OCI-LY3 (cell line): Measurements from ENCODE around the gene CRTAP.
"Not testable (repeated sequence)": the region's sequence is repeated elsewhere in the genome, so short reads cannot be mapped to it uniquely, and the experiment has no call there.

Experiments used
- H2AFZ ChIP-seq: fragments of 200-600, 300-600 bp; shearing (Covaris generic); 2 replicates; pipeline ENCODE4 v1.6.0; 2014; ENCODE audit warnings: antibody characterized with exemption, low read depth, low read length
- H3K27ac ChIP-seq: fragments of 200-600, 300-600 bp; sonication (generic); 2 replicates; pipeline ENCODE4 v1.5.1; 2014; ENCODE audit warnings: mild to moderate bottlenecking, low read length, moderate library complexity, mixed read lengths
- H3K27me3 ChIP-seq: fragments of 200-600, 300-600 bp; sonication (generic); 2 replicates; pipeline ENCODE4 v1.6.1; 2014; ENCODE audit warnings: low read depth, low read length, mixed read lengths
- H3K36me3 ChIP-seq: fragments of 200-600, 300-600 bp; sonication (generic); replicated peaks from 2 replicates; pipeline ENCODE3; 2014; ENCODE audit warnings: low read depth, low read length, mixed read lengths
- H3K4me1 ChIP-seq: fragments of 300-600, 200-600 bp; sonication (generic); 2 replicates; pipeline ENCODE4 v1.6.1; 2014; ENCODE audit warnings: low read length, mixed read lengths
- H3K4me2 ChIP-seq: fragments of 200-600, 300-600 bp; sonication (generic); 2 replicates; pipeline ENCODE4 v1.6.1; 2014; ENCODE audit warnings: low read length, mixed read lengths
- H3K4me3 ChIP-seq: fragments of 300-600, 200-600 bp; sonication (generic); 2 replicates; pipeline ENCODE4 v1.5.1; 2014; ENCODE audit warnings: antibody characterized with exemption, mild to moderate bottlenecking, low read length, moderate library complexity
- H3K79me2 ChIP-seq: fragments of 300-600, 200-600 bp; shearing (Covaris generic); 2 replicates; pipeline ENCODE4 v1.6.1; 2014; ENCODE audit warnings: mild to moderate bottlenecking, low read length, mixed read lengths
- H3K9ac ChIP-seq: fragments of 300-600, 200-600 bp; shearing (Covaris generic); 2 replicates; pipeline ENCODE4 v1.6.0; 2014; ENCODE audit warnings: mild to moderate bottlenecking, low read length, moderate library complexity
- H3K9me3 ChIP-seq: fragments of 200-600, 300-600 bp; shearing (Covaris generic); 2 replicates; pipeline ENCODE4 v1.6.1; 2014; ENCODE audit warnings: low read length, mixed read lengths; ENCODE audit not compliant: insufficient read depth
- H4K20me1 ChIP-seq: fragments of 200-600, 300-600 bp; sonication (generic); 2 replicates; pipeline ENCODE4 v1.6.1; 2016; ENCODE audit warnings: low read length, mixed read lengths; ENCODE audit not compliant: insufficient read depth
- CTCF ChIP-seq: fragments of 200-600, 300-600 bp; sonication (generic); IDR thresholded peaks from 2 replicates; pipeline ENCODE4 v1.5.1; 2014; ENCODE audit warnings: antibody characterized with exemption, low read length, low read depth
- EZH2phosphoT487 ChIP-seq: fragments of 200-600 bp; shearing (Covaris generic); IDR thresholded peaks from 2 replicates; pipeline ENCODE4 v1.6.1; 2018; ENCODE audit warnings: antibody characterized with exemption, mixed run types, low read depth

The CRTAP gene

GRCh38 chr3:33137691-33138090, 23.9 kb downstream of the CRTAP start:
- H3K4me2 ChIP-seq, result no peak overlapping the region
- no peaks in the 10 kb centered on the region for H3K79me2 ChIP-seq
- no peak overlapping the region for H2AFZ ChIP-seq
- TF ChIP-seq CTCF, result no peak
- TF ChIP-seq EZH2phosphoT487, result no peak
- H3K9ac ChIP-seq, result no peak overlapping the region
- H3K4me1 ChIP-seq, result peaks cover 7% of the 10 kb centered on the region
- H3K9me3 ChIP-seq, result no peaks in the 10 kb centered on the region
- H3K36me3 ChIP-seq, result peaks cover 10% of the 10 kb centered on the region
- no peaks in the 10 kb centered on the region for H4K20me1 ChIP-seq
- no peaks in the 10 kb centered on the region for H3K27me3 ChIP-seq
- H3K4me3 ChIP-seq, result no peak overlapping the region
- no peak overlapping the region for H3K27ac ChIP-seq

GRCh38 chr3:33139006-33139623, 25.3 kb downstream of the CRTAP start:
- H3K4me2 ChIP-seq, result peak overlapping the region; percentile 34
- not testable (repeated sequence) for H3K27ac ChIP-seq, H3K9me3 ChIP-seq, H3K4me1 ChIP-seq, H2AFZ ChIP-seq, H3K79me2 ChIP-seq, H3K27me3 ChIP-seq, H3K4me3 ChIP-seq, H3K36me3 ChIP-seq, H4K20me1 ChIP-seq, H3K9ac ChIP-seq

GRCh38 chr3:33139996-33140395, 26.2 kb downstream of the CRTAP start:
- Histone ChIP-seq H3K9me3 (no peaks in the 10 kb centered on the region), H3K4me1 (peaks cover 7% of the 10 kb centered on the region), H3K9ac (no peak overlapping the region), H3K27ac (no peak overlapping the region), H4K20me1 (no peaks in the 10 kb centered on the region), H2AFZ (no peak overlapping the region), H3K27me3 (no peaks in the 10 kb centered on the region), H3K4me2 (no peak overlapping the region), H3K79me2 (no peaks in the 10 kb centered on the region), H3K36me3 (peaks cover 5% of the 10 kb centered on the region), H3K4me3 (no peak overlapping the region)
- TF ChIP-seq CTCF (no peak), EZH2phosphoT487 (no peak)

- H4K20me1 ChIP-seq, result no peaks in the 10 kb centered on the region; the same call in 1 of the 2 replicates
Observed at GRCh38 chr3:33141006-33141405, 27.2 kb downstream of the CRTAP start.

More at GRCh38 chr3:33141006-33141405, 27.2 kb downstream of the CRTAP start:
- peaks cover 7% of the 10 kb centered on the region for H3K4me1 ChIP-seq
- TF ChIP-seq EZH2phosphoT487, result no peak
- no peak for TF ChIP-seq CTCF
- no peaks in the 10 kb centered on the region for H3K27me3 ChIP-seq
- no peak overlapping the region for H3K4me3 ChIP-seq
- H2AFZ ChIP-seq, result no peak overlapping the region
- peaks cover 2% of the 10 kb centered on the region for H3K36me3 ChIP-seq
- H3K9ac ChIP-seq, result no peak overlapping the region
- H3K4me2 ChIP-seq, result no peak overlapping the region
- H3K27ac ChIP-seq, result no peak overlapping the region
- no peaks in the 10 kb centered on the region for H3K9me3 ChIP-seq
- no peaks in the 10 kb centered on the region for H3K79me2 ChIP-seq
